AG10803 (cell line): ENCODE results near the gene TXNL4B.
"Not testable (repeated sequence)": the region's sequence is repeated elsewhere in the genome, so short reads cannot be mapped to it uniquely, and the experiment has no call there.

Source experiments
- DNase-seq: peaks from one replicate; pipeline ENCODE4 v3.0.0; 2010; ENCODE audit warnings: low read depth
- H3K4me3 ChIP-seq: 2 replicates; pipeline ENCODE4 v1.5.1; 2011; ENCODE audit warnings: mild to moderate bottlenecking, low read length, control low read depth
- CTCF ChIP-seq: conservative IDR thresholded peaks from 2 replicates; pipeline ENCODE4 v1.5.1; 2011; ENCODE audit warnings: mild to moderate bottlenecking, low read length, control low read depth, inconsistent platforms

TXNL4B gene

GRCh38 chr16:72055911-72056310, 37.5 kb downstream of the TXNL4B start:
- TF ChIP-seq CTCF = no peak
- no peak for DNase-seq
- no peak overlapping the region for H3K4me3 ChIP-seq

GRCh38 chr16:72054254-72054847, 39.1 kb downstream of the TXNL4B start, which contains the start of gene HP:
Gene HP, plus strand, starts transcription at chr16:72054505. Its CDS starts 148 bp downstream, at chr16:72054653.
- DNase-seq = not testable (repeated sequence)

GRCh38 chr16:72051818-72052217, 41.6 kb downstream of the TXNL4B start:
- no peak for DNase-seq
- no peak overlapping the region for H3K4me3 ChIP-seq
- no peak for TF ChIP-seq CTCF

More at GRCh38 chr16:72054254-72054847, 39.1 kb downstream of the TXNL4B start, which contains the start of gene HP:
- H3K4me3 ChIP-seq = not testable (repeated sequence)

- no peak overlapping the region for H3K4me3 ChIP-seq
- no peak for TF ChIP-seq CTCF
- DNase-seq = peak; percentile 46
Measured at GRCh38 chr16:72050769-72051464, 42.5 kb downstream of the TXNL4B start.

- DNase-seq = no peak
Measured at GRCh38 chr16:72049110-72049509, 44.3 kb downstream of the TXNL4B start.

GRCh38 chr16:72044825-72045359, 48.5 kb downstream of the TXNL4B start:
- no peak for TF ChIP-seq CTCF
- no peak for DNase-seq
- no peak overlapping the region for H3K4me3 ChIP-seq

More at GRCh38 chr16:72049110-72049509, 44.3 kb downstream of the TXNL4B start:
- H3K4me3 ChIP-seq = no peak overlapping the region
- TF ChIP-seq CTCF = no peak

- DNase-seq = no peak
- TF ChIP-seq CTCF = no peak
- H3K4me3 ChIP-seq = no peak overlapping the region
Measured at GRCh38 chr16:72044296-72044695, 49.1 kb downstream of the TXNL4B start.
